ENCODE data around the gene ADARB2. TPM values are rescaled to one million over a fixed set of nuclear protein-coding genes. Genes with fewer than 3 reads are reported as not detected.

ADARB2 gene
- total and polyA plus RNA-seq, 7 donors: 0.05 to 0.39 (median 0.15) TPM; not detected in 2

DNA sequence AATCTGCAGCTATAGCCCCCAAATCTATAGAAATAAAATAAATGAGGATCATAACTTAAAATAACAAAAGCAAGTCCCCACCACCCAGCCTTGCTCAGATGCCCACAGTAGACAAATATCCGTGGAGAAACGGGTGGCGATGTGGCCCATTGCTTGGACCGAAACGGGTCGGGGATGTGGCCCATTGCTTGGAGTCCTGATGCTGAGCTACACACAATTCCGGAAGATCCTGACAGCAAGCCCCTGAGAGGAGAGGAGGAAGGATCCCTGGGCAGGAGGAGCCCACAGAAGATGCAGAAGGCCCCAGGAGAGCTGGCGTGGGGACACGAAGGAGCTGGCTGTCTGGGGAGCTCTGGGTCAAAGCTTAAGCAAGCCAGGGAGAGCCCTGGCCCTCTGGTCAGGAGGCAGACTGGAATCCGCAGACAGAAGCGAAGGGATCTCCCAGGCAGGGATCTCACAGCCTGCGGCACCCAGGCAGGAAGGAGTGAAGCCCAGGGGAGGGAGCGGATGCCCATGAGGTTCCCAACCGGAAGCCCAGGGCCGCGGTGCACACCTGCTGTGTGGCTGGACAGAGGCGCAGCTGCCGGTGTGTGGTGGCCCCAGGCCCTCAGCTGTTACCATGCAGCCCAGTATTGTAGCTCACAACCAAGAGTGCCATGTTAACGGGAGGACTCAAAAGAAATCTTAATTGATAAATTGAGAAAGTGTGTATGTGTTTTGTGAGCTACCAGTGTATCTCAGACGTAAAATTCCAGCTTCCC is 138.8 kb downstream of the ADARB2 start:
- H3K9me3 ChIP-seq: no peaks in the 10 kb centered on the region
- intact Hi-C loops (cut with DNase I): no loop called here
- ATAC-seq (no peak), DNase-seq (no peak)
- no peaks in the 10 kb centered on the region for H3K4me1 ChIP-seq
- WGBS, 3 donors: 72 to 80% (median 79%) methylated on average over 20 of the region's 20 CpGs
- peaks cover 0 to 1% (median 0%) of the 10 kb centered on the region in 3 donors for H3K27me3 ChIP-seq (ENCODE audit: insufficient read depth in 3 of 3, low read length in 2 of 3)
- H3K36me3 ChIP-seq (ENCODE audit: insufficient read depth in 1 of 2, low read depth in 1 of 2): no peaks in the 10 kb centered on the region
- TF ChIP-seq, protein P1, sequence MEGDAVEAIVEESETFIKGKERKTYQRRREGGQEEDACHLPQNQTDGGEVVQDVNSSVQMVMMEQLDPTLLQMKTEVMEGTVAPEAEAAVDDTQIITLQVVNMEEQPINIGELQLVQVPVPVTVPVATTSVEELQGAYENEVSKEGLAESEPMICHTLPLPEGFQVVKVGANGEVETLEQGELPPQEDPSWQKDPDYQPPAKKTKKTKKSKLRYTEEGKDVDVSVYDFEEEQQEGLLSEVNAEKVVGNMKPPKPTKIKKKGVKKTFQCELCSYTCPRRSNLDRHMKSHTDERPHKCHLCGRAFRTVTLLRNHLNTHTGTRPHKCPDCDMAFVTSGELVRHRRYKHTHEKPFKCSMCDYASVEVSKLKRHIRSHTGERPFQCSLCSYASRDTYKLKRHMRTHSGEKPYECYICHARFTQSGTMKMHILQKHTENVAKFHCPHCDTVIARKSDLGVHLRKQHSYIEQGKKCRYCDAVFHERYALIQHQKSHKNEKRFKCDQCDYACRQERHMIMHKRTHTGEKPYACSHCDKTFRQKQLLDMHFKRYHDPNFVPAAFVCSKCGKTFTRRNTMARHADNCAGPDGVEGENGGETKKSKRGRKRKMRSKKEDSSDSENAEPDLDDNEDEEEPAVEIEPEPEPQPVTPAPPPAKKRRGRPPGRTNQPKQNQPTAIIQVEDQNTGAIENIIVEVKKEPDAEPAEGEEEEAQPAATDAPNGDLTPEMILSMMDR (IDR thresholded peaks at IDR 0.05): no peak
- H3K4me3 ChIP-seq: no peak overlapping the region
- H3K27ac ChIP-seq: no peak overlapping the region

DNA sequence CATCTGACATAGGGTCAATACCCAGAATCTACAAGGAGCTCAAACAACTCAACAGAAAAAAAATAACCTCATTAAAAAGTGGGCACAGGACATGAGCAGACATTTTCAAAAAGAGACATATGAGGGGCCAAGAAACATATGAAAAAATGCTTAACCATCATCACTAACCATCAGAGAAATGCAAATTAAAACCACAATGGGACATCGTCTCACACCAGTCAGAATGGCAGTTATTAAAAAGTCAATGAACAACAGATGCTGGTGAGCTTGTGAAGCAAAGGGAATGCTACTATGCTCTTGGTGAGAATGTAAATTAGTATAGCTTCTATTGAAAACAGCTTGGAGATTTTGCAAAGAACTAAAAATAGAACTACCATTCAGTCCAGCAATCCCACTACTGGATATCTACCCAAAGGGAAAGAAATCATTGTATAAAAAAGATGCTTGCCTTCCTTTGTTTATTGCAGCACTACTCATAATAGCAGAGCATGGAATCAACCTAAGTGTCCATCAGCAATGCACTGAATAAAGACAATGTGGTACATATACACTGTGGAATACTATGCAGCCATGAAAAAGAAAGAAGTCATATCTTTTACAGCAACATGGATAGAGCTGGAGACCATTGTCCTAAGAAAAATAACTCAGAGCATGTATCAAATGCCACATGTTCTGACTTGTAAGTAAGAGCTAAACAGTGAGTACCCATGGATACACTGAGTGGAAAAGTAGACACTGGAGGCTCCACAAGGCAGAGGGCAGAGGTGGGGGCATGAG is 139.8 kb downstream of the ADARB2 start:
- TF ChIP-seq, protein P1 (IDR thresholded peaks at IDR 0.05): no peak
- peaks cover 0 to 1% (median 0%) of the 10 kb centered on the region in 3 donors for H3K27me3 ChIP-seq (ENCODE audit: insufficient read depth in 3 of 3, low read length in 2 of 3)
- ATAC-seq: no peak

DNA sequence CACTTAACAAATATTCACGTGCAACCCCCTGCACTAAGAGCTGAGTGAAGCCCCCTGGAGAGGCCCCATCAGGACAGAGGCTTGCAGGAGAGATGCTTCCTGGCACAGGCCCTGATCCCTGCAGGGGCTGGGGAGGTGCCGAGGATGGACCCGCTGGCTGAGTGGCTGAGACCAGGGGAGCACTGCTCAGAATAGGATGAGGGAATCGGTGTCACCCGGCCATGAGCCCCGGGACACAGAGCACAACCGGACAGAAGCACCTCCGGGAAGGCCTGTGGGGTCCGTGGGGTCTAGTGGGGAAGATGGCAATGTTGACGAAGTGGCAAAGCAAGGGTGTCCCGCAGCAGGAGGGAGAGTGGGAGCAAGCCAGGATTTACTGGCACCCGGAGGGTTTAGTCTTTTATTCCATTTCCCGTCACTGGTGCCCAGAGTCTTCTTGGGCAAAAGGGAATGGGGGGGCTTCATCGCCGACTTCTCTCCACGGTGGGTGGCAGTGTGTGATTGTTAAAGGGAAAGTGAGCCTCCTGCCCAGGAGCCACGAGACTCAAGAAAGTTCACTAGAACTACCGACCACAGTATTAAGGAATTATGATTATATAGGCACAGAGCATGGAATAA is 140.7 kb downstream of the ADARB2 start:
- Histone ChIP-seq H3K36me3 (ENCODE audit: insufficient read depth in 1 of 2, low read depth in 1 of 2) (no peaks in the 10 kb centered on the region), H3K4me3 (no peak overlapping the region), H3K9me3 (no peaks in the 10 kb centered on the region), H3K4me1 (no peaks in the 10 kb centered on the region), H3K27ac (no peak overlapping the region), H3K27me3 (ENCODE audit: insufficient read depth in 3 of 3, low read length in 2 of 3) (peaks cover 0 to 1% (median 0%) of the 10 kb centered on the region in 3 donors)
- 64 to 72% (median 68%) methylated on average over 18 of the region's 18 CpGs for WGBS, 3 donors
- DNase-seq (no peak), ATAC-seq (no peak)
- intact Hi-C loops (cut with DNase I): no loop called here
- TF ChIP-seq, protein P1 (IDR thresholded peaks at IDR 0.05): no peak

More for the DNA sequence above, 139.8 kb downstream of the ADARB2 start:
- no peak overlapping the region for H3K27ac ChIP-seq
- no peak for DNase-seq
- H3K4me1 ChIP-seq: no peaks in the 10 kb centered on the region
- H3K36me3 ChIP-seq (ENCODE audit: insufficient read depth in 1 of 2, low read depth in 1 of 2): no peaks in the 10 kb centered on the region
- 78 to 94% (median 83%) methylated on average over 1 of the region's 1 CpG for WGBS, 3 donors
- no peaks in the 10 kb centered on the region for H3K9me3 ChIP-seq
- H3K4me3 ChIP-seq: no peak overlapping the region
- intact Hi-C loops (cut with DNase I): no loop called here

DNA sequence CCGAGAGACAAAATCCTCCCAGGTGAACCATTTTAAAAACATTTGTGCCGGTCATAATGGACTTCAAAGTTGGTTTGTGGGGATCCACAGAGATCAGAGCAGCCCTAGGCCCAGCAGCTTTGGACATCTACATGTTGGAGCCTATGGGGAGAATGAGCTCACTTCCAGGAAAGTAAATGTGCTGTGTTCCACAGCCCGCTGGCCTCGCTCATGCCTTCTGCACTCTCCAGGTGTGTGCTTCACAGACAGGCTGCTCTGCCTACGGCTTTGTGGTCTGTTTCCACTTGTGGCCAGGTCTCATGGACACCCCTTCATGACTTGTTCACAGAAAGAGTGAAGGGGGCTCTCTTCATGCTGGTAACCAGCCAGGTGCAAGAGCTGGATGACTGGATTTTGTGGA is 141.6 kb downstream of the ADARB2 start:
- no peaks in the 10 kb centered on the region for H3K4me1 ChIP-seq
- DNase-seq (no peak), ATAC-seq (no peak)
- no peak overlapping the region for H3K4me3 ChIP-seq
- WGBS, 3 donors: 73 to 77% (median 76%) methylated on average over 5 of the region's 5 CpGs
- H3K27me3 ChIP-seq (ENCODE audit: insufficient read depth in 3 of 3, low read length in 2 of 3): peaks cover 0 to 1% (median 0%) of the 10 kb centered on the region in 3 donors
- no peaks in the 10 kb centered on the region for H3K9me3 ChIP-seq
- intact Hi-C loops (cut with DNase I): no loop called here
- no peak overlapping the region for H3K27ac ChIP-seq
- TF ChIP-seq, protein P1 (IDR thresholded peaks at IDR 0.05): no peak
- H3K36me3 ChIP-seq (ENCODE audit: insufficient read depth in 1 of 2, low read depth in 1 of 2): no peaks in the 10 kb centered on the region
